ENCODE measurements around the gene KIAA0408.

The KIAA0408 gene

DNA sequence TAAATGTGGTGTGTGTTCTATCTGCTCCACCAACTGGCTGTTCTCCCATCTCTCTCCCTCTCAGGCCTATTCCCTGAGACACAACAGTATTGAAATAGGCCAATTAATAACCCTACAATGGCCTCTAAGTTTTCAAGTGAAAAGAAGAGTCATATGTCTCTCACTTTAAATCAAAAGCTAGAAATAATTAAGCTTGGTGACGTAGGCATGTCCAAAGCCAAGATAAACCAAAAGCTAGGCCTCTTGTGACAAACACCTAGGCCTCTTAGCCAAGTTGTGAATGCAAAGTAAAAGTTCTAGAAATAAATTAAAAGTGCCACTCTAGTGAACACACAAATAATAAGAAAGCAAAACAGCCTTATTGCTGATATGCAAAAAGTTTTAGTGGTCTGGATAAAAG is 30.1 kb upstream of the KIAA0408 start:
- Histone ChIP-seq H3K9me3 (ENCODE audit: insufficient read depth, low read length) (no peaks in the 10 kb centered on the region), H3K27ac (ENCODE audit: low read depth, low read length) (no peak overlapping the region), H2AFZ (ENCODE audit: low read depth, low read length, severe bottlenecking) (no peak overlapping the region), H3K4me2 (ENCODE audit: low read depth, low read length, poor library complexity, severe bottlenecking) (no peak overlapping the region), H4K20me1 (ENCODE audit: low read depth, low read length) (no peaks in the 10 kb centered on the region), H3K27me3 (ENCODE audit: low read length) (no peaks in the 10 kb centered on the region), H3K36me3 (ENCODE audit: low read length) (no peaks in the 10 kb centered on the region), H3K9ac (ENCODE audit: low read length) (no peak overlapping the region), H3K4me3 (ENCODE audit: insufficient read depth, low read length, poor library complexity, severe bottlenecking) (no peak overlapping the region), H3K9me2 (replicated peaks; ENCODE audit: insufficient read depth, low read length) (no peaks in the 10 kb centered on the region), H3K79me2 (ENCODE audit: insufficient read depth, low read length) (no peaks in the 10 kb centered on the region), H3F3A (ENCODE audit: insufficient read depth) (no peaks in the 10 kb centered on the region)
- no peak for TF ChIP-seq EZH2phosphoT487 (conservative IDR thresholded peaks at IDR 0.05; ENCODE audit: low read length)
- no peak for TF ChIP-seq CTCF (IDR thresholded peaks at IDR 0.05; ENCODE audit: insufficient read depth, low read length, poor library complexity, severe bottlenecking)

GRCh38 chr6:127486934-127487333 is 27.7 kb upstream of the KIAA0408 start:
- H3K9ac ChIP-seq (ENCODE audit: low read length): no peak overlapping the region
- H4K20me1 ChIP-seq (ENCODE audit: low read depth, low read length): no peaks in the 10 kb centered on the region; the same call in 1 of the 2 replicates
- TF ChIP-seq CTCF (IDR thresholded peaks at IDR 0.05; ENCODE audit: insufficient read depth, low read length, poor library complexity, severe bottlenecking) (no peak), EZH2phosphoT487 (conservative IDR thresholded peaks at IDR 0.05; ENCODE audit: low read length) (no peak)
- no peaks in the 10 kb centered on the region for H3K27me3 ChIP-seq (ENCODE audit: low read length)
- H3K4me3 ChIP-seq (ENCODE audit: insufficient read depth, low read length, poor library complexity, severe bottlenecking): no peak overlapping the region
- no peak overlapping the region for H3K27ac ChIP-seq (ENCODE audit: low read depth, low read length)
- no peaks in the 10 kb centered on the region for H3K9me3 ChIP-seq (ENCODE audit: insufficient read depth, low read length)
- no peak overlapping the region for H3K4me2 ChIP-seq (ENCODE audit: low read depth, low read length, poor library complexity, severe bottlenecking)
- no peaks in the 10 kb centered on the region for H3K9me2 ChIP-seq (replicated peaks; ENCODE audit: insufficient read depth, low read length)
- H3F3A ChIP-seq (ENCODE audit: insufficient read depth): no peaks in the 10 kb centered on the region
- H3K79me2 ChIP-seq (ENCODE audit: insufficient read depth, low read length): no peaks in the 10 kb centered on the region
- no peak overlapping the region for H2AFZ ChIP-seq (ENCODE audit: low read depth, low read length, severe bottlenecking)
- H3K36me3 ChIP-seq (ENCODE audit: low read length): no peaks in the 10 kb centered on the region

DNA sequence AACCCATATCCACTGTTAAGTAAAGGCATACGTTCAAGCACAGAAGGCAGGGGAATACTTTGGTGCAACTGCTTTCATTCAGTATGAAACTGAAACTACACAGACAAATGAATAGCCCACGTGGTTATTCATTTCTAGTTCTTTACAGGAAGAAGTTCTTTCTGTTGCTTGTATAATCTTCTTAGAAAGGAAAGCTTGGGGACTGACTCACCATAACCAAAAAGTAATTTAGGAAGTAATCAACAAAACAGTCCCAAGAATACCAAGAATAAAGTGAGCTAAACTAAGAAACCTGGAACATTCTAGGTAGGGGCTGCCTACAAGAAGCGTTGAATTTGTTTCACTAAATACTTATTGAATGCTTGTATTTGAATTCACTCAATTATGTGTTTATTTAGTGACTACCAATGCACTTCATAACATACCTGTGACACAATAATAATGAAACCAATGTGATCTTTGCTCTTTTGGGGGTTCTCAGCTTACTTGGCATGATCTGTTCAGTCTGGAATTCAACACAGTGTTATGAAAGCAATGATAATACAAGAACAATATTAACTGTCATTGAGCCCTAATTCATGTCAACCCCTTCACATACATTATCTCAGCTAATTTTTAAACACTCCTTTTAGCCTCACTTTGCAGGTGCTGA is 25.1 kb upstream of the KIAA0408 start:
- Histone ChIP-seq H3K9ac (ENCODE audit: low read length) (no peak overlapping the region), H3K4me2 (ENCODE audit: low read depth, low read length, poor library complexity, severe bottlenecking) (peak overlapping the region; percentile 1)

More for the DNA sequence above, 25.1 kb upstream of the KIAA0408 start:
- no peaks in the 10 kb centered on the region; the same call in 1 of the 2 replicates for H4K20me1 ChIP-seq (ENCODE audit: low read depth, low read length)
- H3K4me3 ChIP-seq (ENCODE audit: insufficient read depth, low read length, poor library complexity, severe bottlenecking): no peak overlapping the region
- H3K27me3 ChIP-seq (ENCODE audit: low read length): no peaks in the 10 kb centered on the region
- H3K79me2 ChIP-seq (ENCODE audit: insufficient read depth, low read length): no peaks in the 10 kb centered on the region
- no peak for TF ChIP-seq CTCF (IDR thresholded peaks at IDR 0.05; ENCODE audit: insufficient read depth, low read length, poor library complexity, severe bottlenecking)
- no peak for TF ChIP-seq EZH2phosphoT487 (conservative IDR thresholded peaks at IDR 0.05; ENCODE audit: low read length)
- no peaks in the 10 kb centered on the region for H3K9me3 ChIP-seq (ENCODE audit: insufficient read depth, low read length)
- no peaks in the 10 kb centered on the region for H3F3A ChIP-seq (ENCODE audit: insufficient read depth)
- H3K9me2 ChIP-seq (replicated peaks; ENCODE audit: insufficient read depth, low read length): no peaks in the 10 kb centered on the region
- H2AFZ ChIP-seq (ENCODE audit: low read depth, low read length, severe bottlenecking): no peak overlapping the region
- H3K27ac ChIP-seq (ENCODE audit: low read depth, low read length): no peak overlapping the region
- no peaks in the 10 kb centered on the region for H3K36me3 ChIP-seq (ENCODE audit: low read length)
